HG03460 (cell line): Measurements from ENCODE around the gene CTDSPL.
"Not testable (repeated sequence)": the region's sequence is repeated elsewhere in the genome, so short reads cannot be mapped to it uniquely, and the experiment has no call there.

Source experiments
- ATAC-seq: cut with Tn5 transposase; IDR thresholded peaks from one replicate; pipeline ENCODE4 v1.9.1; 2021; ENCODE audit not compliant: unreplicated experiment

Gene CTDSPL

DNA sequence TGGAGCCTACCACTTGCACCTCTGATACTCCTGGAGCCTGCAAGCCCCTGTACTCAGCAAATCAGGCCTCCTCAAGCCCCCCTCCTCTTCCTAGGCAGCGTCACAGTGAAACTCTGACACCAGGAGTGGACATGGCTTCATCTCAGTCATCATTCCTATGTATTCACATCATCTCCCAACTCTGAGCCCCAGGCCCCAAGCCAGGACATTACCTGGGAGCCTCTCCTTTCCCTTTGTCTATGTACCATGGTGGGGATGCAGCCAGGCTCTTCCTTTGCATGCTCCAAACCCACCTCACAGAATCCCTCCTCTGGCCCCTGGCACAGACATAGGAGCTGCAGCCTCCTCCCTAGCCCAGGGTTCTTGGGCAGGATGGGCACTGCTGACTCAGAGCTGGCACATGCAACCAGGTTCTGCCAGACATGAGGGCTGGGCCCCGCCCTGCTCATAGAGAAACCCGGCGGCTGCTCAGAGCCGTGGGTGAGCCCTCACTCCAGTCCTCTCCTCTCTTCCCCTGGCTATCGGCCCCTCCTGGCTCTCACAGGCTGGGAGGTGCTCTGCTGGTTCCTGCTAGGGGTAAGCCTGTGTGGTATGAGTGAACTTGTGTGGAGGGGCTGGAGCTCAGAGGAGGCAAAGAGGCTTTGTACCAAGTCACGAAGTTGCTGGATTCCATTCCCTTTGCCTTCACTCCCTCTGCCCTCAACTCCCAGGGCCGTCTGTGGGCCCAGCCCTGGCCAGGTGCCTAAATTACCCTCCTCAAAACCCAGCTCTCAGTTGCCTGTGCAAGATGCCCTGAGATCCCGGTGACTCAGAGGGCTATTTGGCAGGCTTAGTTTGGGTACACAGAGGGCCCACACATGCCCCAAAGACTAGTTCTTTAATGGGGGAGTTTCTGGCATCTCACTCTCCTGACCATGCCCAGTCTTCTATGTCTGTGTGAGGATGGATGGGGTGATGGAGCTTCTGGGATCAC, 169.6 kb downstream of the CTDSPL start:
- no peak for ATAC-seq

DNA sequence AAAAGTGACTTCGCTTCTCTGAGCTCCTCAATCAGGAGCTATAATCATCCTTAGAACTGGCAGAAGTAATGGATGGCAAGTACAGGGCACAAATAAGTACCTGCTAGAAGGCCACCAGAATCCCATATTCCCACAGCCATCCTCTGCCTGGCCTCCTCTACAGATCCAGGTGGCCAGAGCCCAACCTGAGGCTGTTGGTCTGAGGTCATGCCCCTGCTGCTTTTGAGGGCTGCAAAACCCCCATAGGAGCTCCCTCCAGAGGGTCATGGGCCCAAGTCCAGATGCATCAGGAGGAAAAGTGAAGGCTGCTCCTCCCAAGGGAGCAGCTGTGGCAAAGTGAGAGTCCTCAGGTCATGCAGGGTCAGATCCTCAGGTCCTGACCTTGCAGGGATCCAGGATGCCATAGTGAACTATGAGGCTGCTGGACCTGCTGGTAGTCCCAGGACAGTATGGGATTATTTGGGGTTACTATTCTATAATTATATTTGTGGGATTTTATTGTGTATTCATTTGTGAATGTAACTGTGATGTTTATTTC, 170.7 kb downstream of the CTDSPL start:
- no peak for ATAC-seq

- not testable (repeated sequence) for ATAC-seq
Observed at GRCh38 chr3:38033586-38033985, 171.9 kb downstream of the CTDSPL start.
